ENCODE measurements around the gene KRTAP10-12.
"Not testable (repeated sequence)": the region's sequence is repeated elsewhere in the genome, so short reads cannot be mapped to it uniquely, and the experiment has no call there.

KRTAP10-12 gene

DNA sequence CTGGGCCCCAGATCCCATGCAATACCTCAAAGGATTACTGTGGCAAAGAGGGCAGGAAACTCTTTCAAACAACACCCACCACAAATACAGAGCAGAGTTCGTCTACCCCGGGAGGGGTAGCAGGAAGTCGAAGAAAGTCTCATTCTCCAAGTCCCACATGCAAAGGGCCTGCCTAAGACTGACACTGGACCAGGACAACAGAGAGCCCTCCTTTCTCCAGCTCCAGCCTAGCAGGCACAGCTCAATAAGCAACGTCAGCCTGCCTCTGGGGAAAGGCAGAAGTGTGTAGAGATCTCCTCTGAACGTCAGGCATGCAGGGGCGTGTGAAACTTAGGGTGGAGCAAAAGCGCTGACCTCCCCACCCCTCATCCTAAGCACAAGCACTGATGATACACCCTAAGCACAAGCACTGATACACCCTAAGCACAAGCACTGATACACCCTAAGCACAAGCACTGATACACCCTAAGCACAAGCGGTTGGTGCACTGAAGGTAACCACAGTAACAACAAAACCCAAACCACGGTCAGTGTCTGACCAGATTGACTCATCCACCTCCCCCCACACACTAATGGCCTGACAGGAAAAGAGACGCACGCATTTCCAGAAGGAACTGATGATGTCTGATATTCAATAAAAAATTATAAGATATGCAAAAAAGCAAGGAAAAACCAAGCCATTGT lies 37.9 kb upstream of the KRTAP10-12 start:
- TF ChIP-seq, protein P1, sequence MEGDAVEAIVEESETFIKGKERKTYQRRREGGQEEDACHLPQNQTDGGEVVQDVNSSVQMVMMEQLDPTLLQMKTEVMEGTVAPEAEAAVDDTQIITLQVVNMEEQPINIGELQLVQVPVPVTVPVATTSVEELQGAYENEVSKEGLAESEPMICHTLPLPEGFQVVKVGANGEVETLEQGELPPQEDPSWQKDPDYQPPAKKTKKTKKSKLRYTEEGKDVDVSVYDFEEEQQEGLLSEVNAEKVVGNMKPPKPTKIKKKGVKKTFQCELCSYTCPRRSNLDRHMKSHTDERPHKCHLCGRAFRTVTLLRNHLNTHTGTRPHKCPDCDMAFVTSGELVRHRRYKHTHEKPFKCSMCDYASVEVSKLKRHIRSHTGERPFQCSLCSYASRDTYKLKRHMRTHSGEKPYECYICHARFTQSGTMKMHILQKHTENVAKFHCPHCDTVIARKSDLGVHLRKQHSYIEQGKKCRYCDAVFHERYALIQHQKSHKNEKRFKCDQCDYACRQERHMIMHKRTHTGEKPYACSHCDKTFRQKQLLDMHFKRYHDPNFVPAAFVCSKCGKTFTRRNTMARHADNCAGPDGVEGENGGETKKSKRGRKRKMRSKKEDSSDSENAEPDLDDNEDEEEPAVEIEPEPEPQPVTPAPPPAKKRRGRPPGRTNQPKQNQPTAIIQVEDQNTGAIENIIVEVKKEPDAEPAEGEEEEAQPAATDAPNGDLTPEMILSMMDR (IDR thresholded peaks at IDR 0.05; ENCODE audit: low read depth, low read length, missing control alignments), result no peak
- DNase-seq (ENCODE audit: low read depth), result no peak
- no peak overlapping the region for H3K4me3 ChIP-seq (ENCODE audit: low read depth, low read length)

DNA sequence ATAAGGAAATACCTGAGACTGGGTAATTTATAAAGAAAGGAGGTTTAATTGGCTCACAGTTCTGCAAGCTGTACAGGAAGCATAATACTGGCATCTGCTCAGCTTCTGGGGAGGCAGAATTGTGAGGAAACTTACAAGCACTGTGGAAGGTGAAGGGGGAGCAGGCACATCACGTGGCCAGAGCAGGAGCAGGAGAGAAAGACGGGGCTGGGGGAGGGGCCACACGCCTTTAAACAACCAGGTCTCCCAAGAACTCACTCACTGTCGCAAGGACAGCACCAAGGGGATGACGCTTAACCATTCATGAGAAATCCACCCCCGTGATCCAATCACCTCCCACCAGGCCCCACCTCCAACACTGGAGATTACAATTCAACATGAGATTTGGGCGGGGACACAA lies 35.4 kb upstream of the KRTAP10-12 start:
- not testable (repeated sequence) for H3K4me3 ChIP-seq (ENCODE audit: low read depth, low read length); DNase-seq (ENCODE audit: low read depth)

DNA sequence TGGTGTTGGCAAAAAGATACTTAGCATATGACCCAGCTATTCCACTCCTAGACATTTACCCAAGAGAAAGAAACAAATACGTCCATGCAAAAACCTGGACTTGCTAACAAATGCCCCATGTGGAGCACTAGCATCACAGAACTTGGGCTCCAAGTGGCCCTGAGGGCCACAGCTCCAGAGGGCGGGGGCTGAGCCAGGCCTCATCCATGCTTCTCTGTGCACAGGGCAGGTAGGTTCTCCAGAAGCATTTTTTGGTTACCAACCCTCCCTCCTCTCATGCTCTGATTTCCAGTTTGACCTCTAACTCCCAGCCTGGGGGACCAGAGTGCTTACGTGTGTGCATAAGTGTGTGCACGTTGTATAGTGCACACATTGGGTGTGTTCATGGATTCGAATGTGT lies 32.3 kb upstream of the KRTAP10-12 start:
- no peak overlapping the region for H3K4me3 ChIP-seq (ENCODE audit: low read depth, low read length)
- no peak for DNase-seq (ENCODE audit: low read depth)
- TF ChIP-seq, protein P1 (IDR thresholded peaks at IDR 0.05; ENCODE audit: low read depth, low read length, missing control alignments), result no peak

DNA sequence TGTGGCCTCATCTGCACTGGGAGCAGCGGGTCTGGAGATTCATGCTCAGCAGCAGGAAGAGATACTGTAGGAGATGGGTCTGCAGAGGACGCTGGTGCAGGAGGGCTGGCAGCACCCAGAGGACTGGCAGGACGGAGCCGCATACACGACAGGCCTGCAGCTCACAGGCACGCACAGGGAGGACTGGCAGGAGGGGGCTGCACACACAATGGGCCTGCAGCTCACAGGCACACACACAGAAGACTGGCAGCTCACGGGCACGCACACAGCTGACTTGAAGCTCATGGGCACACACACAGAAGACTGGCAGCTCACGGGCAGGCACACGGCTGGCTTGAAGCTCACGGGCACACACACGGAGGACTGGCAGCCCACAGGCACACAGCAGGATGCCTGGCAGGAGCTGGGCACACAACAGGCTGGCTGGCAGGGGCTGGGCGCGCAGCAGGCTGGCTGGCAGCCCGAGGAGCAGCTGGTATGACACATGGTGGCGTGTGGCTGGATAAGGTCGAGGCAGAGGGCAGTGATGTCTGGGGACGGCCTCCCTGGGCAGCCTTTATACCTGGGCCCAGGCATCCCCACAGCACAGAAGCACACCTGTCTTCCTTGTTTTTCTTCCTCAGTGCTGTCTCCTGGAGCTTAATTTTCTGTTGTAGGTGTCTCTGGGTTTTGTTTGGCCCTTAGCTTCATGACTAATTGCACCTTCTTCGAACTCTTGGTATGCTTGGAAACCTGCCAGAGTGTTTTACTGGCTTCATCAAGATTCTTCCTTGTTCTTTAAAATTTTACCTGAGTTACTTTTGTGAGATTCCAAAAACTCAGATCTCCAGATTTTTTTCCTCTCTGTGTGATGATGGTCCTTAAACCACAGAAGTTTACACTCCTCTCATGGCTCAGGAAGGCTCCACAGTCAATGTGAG lies 30.3 kb upstream of the KRTAP10-12 start, which contains the start of gene KRTAP12-2:
Gene KRTAP12-2 (minus strand): TSS at position 527 of the 920 bp plus-strand sequence. CDS start 41 bp downstream, at position 486.
- TF ChIP-seq, protein P1 (IDR thresholded peaks at IDR 0.05; ENCODE audit: low read depth, low read length, missing control alignments), result no peak
- DNase-seq (ENCODE audit: low read depth), result no peak

DNA sequence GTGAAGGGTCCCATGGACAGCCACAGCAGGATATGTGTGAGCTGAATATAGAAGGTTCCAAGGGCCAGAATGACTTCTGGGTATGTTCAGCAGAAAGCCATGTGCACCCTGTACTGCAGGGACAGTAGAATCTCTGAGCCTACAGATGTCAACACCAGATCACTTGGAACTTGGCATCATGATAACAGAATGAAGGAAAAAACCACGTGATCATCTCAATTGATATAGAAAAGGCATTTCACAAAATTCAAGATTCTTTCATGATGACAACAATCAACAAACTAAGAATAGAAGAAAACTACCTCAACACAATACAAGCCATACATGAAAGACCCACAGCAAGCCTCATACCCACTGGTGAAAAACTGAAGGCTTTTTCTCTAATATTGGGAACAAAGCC lies 29.4 kb upstream of the KRTAP10-12 start:
- TF ChIP-seq, protein P1 (IDR thresholded peaks at IDR 0.05; ENCODE audit: low read depth, low read length, missing control alignments), result no peak
- no peak overlapping the region for H3K4me3 ChIP-seq (ENCODE audit: low read depth, low read length)
- no peak for DNase-seq (ENCODE audit: low read depth)

More for the DNA sequence above, 30.3 kb upstream of the KRTAP10-12 start, which contains the start of gene KRTAP12-2:
- H3K4me3 ChIP-seq (ENCODE audit: low read depth, low read length), result no peak within 1 kb of the TSS

DNA sequence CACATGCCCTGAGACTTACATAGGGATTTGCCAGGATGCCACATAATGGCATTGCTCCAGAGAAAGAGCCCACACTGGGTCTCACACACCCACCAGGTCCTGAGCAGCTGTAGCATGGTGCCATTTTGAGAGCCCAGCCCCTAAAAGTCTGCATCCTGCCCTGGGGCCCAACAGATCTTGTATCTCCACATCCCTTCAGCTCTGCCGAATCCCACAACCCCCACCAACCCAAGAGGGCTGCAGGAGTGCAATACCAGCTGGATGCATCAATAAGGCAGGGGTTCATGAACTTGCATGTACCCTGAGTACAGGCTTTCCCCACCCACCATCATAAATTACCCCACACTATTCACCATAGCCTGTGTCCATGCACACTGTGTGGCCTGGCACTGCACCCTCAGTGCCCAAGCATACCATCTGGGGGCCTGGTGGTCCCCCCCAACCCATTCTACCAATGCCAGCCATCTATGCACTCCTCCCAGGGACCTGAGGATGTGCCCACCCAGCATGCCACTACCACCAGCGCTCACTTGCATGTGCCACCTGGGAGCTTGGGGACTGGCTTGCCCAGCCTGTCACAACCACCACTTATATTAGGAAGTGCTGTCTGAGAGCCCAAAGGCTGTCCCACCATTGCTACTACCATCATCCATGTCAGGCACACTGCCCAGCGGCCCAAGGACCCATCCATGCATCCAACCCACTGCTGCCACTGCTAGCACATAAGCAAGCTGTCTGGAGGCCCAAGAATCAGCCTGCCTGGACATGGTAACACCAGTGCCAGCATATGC lies 26.1 kb upstream of the KRTAP10-12 start:
- H3K4me3 ChIP-seq (ENCODE audit: low read depth, low read length), result no peak overlapping the region
- DNase-seq (ENCODE audit: low read depth), result no peak
- TF ChIP-seq, protein P1 (IDR thresholded peaks at IDR 0.05; ENCODE audit: low read depth, low read length, missing control alignments), result no peak

DNA sequence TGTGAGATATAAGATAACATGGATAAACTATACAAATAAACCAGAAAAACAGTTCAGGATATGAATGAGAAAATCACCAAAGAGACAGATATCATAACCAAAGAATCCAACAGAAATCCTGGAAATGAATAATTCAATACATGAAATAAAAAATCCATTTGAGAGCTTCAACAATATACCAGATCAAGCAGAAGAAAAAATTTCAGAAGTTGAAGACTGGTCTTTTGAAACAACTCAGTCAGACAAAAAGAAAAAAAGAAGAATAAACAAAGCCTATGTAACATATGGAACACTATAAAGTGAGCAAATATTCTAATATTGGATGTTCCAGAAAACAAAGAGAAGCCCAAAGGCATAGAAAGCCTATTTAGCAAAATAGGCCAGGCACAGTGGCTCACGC lies 25.1 kb upstream of the KRTAP10-12 start:
- TF ChIP-seq, protein P1 (IDR thresholded peaks at IDR 0.05; ENCODE audit: low read depth, low read length, missing control alignments), result no peak
- no peak for DNase-seq (ENCODE audit: low read depth)
- H3K4me3 ChIP-seq (ENCODE audit: low read depth, low read length), result no peak overlapping the region

All from GM12864 (cell line).